GM23248 (cell line): Measurements from ENCODE around the gene NCMAP.

Experiments
- EZH2 ChIP-seq: fragments of 200-600 bp; sonication (generic); IDR thresholded peaks from 2 replicates; pipeline ENCODE4 v1.6.1; 2018; ENCODE audit warnings: antibody characterized with exemption, mild to moderate bottlenecking; ENCODE audit not compliant: insufficient read depth, poor library complexity, severe bottlenecking
- EZH2phosphoT487 ChIP-seq: fragments of 200-600 bp; sonication (generic); IDR thresholded peaks from 2 replicates; pipeline ENCODE4 v1.6.1; 2018; ENCODE audit warnings: antibody characterized with exemption, moderate library complexity, mild to moderate bottlenecking, low read depth; ENCODE audit not compliant: insufficient read depth

DNA sequence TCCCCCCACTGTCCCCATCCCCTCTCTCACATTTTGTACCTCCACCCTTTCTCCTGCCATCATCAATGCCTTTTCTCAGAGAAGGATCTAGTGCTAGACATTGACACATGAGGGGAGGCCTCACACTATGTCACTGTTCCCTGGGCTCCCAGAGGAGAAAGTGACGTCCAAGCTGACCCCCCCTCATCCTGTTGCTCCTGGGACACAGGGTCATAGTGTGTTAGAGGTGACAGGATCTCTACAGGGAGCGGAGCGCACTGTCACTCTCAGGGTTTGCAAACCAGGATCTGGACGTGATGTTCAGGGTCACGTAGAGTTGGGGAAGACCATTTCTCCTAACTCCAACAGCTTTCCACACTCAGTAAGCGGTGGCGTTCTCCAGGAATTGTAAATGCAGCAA is 2.6 kb downstream of the NCMAP start:
- TF ChIP-seq EZH2: no peak
- no peak for TF ChIP-seq EZH2phosphoT487
